Measurements from ENCODE around the gene CFAP221. TPM values are rescaled to one million over a fixed set of nuclear protein-coding genes. Genes with fewer than 3 reads are reported as not detected.

The CFAP221 gene
- total and polyA plus RNA-seq, 2 donors (not counting 3 experiments of a cell fraction or from before 2014, with no cell fraction given): 0.06 TPM; not detected in 1

DNA sequence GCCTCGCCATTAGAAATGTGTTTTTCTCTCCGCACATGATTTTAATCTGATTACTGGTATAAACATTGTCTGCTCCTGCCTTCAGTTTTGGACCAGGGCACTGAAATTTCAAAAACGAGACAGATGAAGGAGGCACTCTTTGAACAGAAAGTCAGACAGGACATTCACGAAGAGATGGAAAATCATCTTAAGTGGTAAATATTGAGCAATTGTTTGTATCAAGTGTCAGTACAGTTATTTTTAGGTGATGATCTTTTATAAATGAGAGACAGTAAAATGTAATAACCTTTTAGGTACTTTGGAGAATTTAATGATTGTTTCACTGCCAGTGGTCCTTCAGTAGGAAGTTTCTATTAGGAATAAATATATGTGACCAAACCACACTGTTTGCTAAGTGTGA lies 60.8 kb downstream of the CFAP221 start:
- FAIRE-seq (no peak), DNase-seq (ENCODE audit: low read depth, low spot score) (no peak)
- H3K4me2 ChIP-seq (ENCODE audit: insufficient read depth, low read length): no peak overlapping the region
- H3K27me3 ChIP-seq (ENCODE audit: control insufficient read depth in 2 of 2, insufficient read depth in 2 of 2, low read length in 2 of 2): peaks cover 2 to 8% of the 10 kb centered on the region in 2 experiments
- no peaks in the 10 kb centered on the region for H3K9me1 ChIP-seq (replicated peaks; ENCODE audit: control insufficient read depth, extremely low read depth, insufficient read depth, low read length)
- BruUV-seq (replicated peaks): no TSS peak
- dilution Hi-C loops (cut with MboI; ENCODE audit: extremely low pct_ligation_motif_present, low sequenced_read_pairs) (no loop called here), intact Hi-C loops (cut with micrococcal nuclease) (no loop called here)
- POLR2A ChIA-PET: no interaction called here
- no peak overlapping the region for H2AFZ ChIP-seq (ENCODE audit: low read depth, low read length)
- CTCF ChIA-PET: no interaction called here
- no peaks in the 10 kb centered on the region for H3K36me3 ChIP-seq (ENCODE audit: control insufficient read depth in 2 of 2, extremely low read depth in 1 of 2, insufficient read depth in 2 of 2, low read length in 2 of 2)
- no peak overlapping the region for H3K4me3 ChIP-seq (replicated peaks in 1 of 3; ENCODE audit: insufficient read depth in 1 of 3, low read depth in 1 of 3, low read length in 3 of 3)
- H3K27ac ChIP-seq (ENCODE audit: insufficient read depth, low read depth, low read length): no peak overlapping the region
- H3K79me2 ChIP-seq (ENCODE audit: control insufficient read depth, insufficient read depth, low read length): no peaks in the 10 kb centered on the region
- TF ChIP-seq GATA2 (IDR thresholded peaks at IDR 0.05; ENCODE audit: insufficient read depth, insufficient read length, low read depth, low read length): no peak
- TF ChIP-seq JUN (IDR thresholded peaks at IDR 0.05; ENCODE audit: borderline replicate concordance, insufficient read depth, insufficient read length, low read depth): no peak
- no peak for TF ChIP-seq FOS (IDR thresholded peaks at IDR 0.05; ENCODE audit: borderline replicate concordance, insufficient read depth, low read length)
- no peak for TF ChIP-seq MYC (IDR thresholded peaks at IDR 0.05; ENCODE audit: low read depth, low read length)
- TF ChIP-seq, protein P1, sequence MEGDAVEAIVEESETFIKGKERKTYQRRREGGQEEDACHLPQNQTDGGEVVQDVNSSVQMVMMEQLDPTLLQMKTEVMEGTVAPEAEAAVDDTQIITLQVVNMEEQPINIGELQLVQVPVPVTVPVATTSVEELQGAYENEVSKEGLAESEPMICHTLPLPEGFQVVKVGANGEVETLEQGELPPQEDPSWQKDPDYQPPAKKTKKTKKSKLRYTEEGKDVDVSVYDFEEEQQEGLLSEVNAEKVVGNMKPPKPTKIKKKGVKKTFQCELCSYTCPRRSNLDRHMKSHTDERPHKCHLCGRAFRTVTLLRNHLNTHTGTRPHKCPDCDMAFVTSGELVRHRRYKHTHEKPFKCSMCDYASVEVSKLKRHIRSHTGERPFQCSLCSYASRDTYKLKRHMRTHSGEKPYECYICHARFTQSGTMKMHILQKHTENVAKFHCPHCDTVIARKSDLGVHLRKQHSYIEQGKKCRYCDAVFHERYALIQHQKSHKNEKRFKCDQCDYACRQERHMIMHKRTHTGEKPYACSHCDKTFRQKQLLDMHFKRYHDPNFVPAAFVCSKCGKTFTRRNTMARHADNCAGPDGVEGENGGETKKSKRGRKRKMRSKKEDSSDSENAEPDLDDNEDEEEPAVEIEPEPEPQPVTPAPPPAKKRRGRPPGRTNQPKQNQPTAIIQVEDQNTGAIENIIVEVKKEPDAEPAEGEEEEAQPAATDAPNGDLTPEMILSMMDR (IDR thresholded peaks at IDR 0.05; ENCODE audit: extremely low read depth in 1 of 2, insufficient read depth in 1 of 2, low read depth in 1 of 2, low read length in 2 of 2): no peak
- TF ChIP-seq, protein P2, sequence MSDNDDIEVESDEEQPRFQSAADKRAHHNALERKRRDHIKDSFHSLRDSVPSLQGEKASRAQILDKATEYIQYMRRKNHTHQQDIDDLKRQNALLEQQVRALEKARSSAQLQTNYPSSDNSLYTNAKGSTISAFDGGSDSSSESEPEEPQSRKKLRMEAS (IDR thresholded peaks at IDR 0.05; ENCODE audit: insufficient read depth, insufficient read length): no peak
- no peak for TF ChIP-seq POLR2A (IDR thresholded peaks at IDR 0.05; ENCODE audit: low read depth, low read length)
- TF ChIP-seq EZH2 (IDR thresholded peaks at IDR 0.05; ENCODE audit: borderline replicate concordance, low read depth, low read length, severe bottlenecking): no peak
- no peak for TF ChIP-seq POLR2AphosphoS5 (IDR thresholded peaks at IDR 0.05; ENCODE audit: insufficient read depth, low read depth, low read length)
- H3K4me1 ChIP-seq (ENCODE audit: control insufficient read depth, extremely low read depth, insufficient read depth, low read length): no peaks in the 10 kb centered on the region
- no peak overlapping the region for H3K9ac ChIP-seq (replicated peaks; ENCODE audit: extremely low read depth, insufficient read depth, low read length)
- no peaks in the 10 kb centered on the region for H4K20me1 ChIP-seq (replicated peaks; ENCODE audit: control insufficient read depth, extremely low read depth, insufficient read depth, low read length)
- no peaks in the 10 kb centered on the region for H3K9me3 ChIP-seq (replicated peaks; ENCODE audit: control insufficient read depth, insufficient read depth, low read length)

Measured in endothelial cell of umbilical vein (primary cell).